Measurements from ENCODE around the gene RBP2.

Gene RBP2

GRCh38 chr3:139440639-139441556, 35.4 kb downstream of the RBP2 start:
- H3K27me3 Mint-ChIP-seq (ENCODE audit: low read depth, poor library complexity): peaks cover 6% of the 10 kb centered on the region
- no peak overlapping the region for H3K4me3 Mint-ChIP-seq
- H3K9me3 Mint-ChIP-seq: no peaks in the 10 kb centered on the region
- no peak overlapping the region for H3K27ac Mint-ChIP-seq
- peaks cover 15% of the 10 kb centered on the region for H3K36me3 Mint-ChIP-seq (ENCODE audit: low read depth)
- H3K4me1 Mint-ChIP-seq: peaks cover 12% of the 10 kb centered on the region
- DNase-seq: no peak
- TF ChIP-seq, protein P1, sequence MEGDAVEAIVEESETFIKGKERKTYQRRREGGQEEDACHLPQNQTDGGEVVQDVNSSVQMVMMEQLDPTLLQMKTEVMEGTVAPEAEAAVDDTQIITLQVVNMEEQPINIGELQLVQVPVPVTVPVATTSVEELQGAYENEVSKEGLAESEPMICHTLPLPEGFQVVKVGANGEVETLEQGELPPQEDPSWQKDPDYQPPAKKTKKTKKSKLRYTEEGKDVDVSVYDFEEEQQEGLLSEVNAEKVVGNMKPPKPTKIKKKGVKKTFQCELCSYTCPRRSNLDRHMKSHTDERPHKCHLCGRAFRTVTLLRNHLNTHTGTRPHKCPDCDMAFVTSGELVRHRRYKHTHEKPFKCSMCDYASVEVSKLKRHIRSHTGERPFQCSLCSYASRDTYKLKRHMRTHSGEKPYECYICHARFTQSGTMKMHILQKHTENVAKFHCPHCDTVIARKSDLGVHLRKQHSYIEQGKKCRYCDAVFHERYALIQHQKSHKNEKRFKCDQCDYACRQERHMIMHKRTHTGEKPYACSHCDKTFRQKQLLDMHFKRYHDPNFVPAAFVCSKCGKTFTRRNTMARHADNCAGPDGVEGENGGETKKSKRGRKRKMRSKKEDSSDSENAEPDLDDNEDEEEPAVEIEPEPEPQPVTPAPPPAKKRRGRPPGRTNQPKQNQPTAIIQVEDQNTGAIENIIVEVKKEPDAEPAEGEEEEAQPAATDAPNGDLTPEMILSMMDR (IDR thresholded peaks at IDR 0.05): no peak

DNA sequence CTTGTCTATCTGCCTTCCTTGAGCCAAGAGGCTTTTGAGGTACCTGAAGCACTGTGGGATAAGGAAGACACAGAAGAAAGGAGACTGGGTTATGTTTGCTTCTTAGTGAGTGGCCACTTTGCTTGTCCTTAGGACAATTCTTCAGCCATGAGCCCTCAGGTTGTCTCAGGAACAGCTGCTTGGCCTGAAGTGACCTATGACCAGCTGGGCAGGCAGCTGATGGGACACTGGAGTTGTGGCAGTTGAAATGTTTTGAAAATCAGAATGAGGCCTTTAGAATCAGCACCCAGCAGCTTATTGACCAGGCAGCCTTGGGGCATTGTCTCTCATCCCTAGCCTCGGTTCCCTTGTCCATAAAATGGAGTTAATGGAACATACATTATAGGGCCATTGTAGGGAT, 37.0 kb downstream of the RBP2 start:
- peaks cover 6% of the 10 kb centered on the region for H3K27me3 Mint-ChIP-seq (ENCODE audit: low read depth, poor library complexity)
- peaks cover 12% of the 10 kb centered on the region for H3K36me3 Mint-ChIP-seq (ENCODE audit: low read depth)
- no peak overlapping the region for H3K27ac Mint-ChIP-seq
- DNase-seq: no peak
- H3K4me3 Mint-ChIP-seq: no peak overlapping the region
- TF ChIP-seq, protein P1 (IDR thresholded peaks at IDR 0.05): no peak
- H3K9me3 Mint-ChIP-seq: no peaks in the 10 kb centered on the region
- peaks cover 12% of the 10 kb centered on the region for H3K4me1 Mint-ChIP-seq

DNA sequence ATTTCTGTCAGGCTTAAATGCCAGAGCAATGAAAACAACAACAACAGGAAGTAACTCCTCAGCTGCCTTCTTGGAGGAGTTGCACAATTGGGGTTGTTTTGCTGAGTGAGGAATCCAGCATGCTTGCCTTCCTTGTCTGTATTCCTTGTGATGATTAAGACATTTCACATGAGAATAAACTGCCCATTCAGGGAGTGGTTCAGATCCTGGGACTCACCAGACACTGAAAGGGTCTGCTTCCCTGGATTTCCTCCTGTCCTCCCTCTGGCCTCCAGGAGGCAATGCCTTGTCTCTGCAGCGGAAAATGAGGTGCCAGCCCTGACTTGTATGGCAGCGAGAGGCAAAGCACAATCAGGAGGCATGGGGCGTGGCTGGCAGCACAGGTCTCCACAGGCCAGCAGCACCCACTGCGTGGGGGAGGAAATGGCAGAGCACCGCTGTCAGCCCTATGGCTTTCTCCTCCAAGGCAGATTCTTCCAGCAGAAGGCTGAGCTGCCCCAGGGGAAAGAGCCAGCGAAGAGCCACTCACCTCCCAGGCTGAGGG, 41.5 kb downstream of the RBP2 start:
- H3K27me3 Mint-ChIP-seq (ENCODE audit: low read depth, poor library complexity): peaks cover 9% of the 10 kb centered on the region
- DNase-seq: no peak
- H3K36me3 Mint-ChIP-seq (ENCODE audit: low read depth): peaks cover 36% of the 10 kb centered on the region
- H3K4me1 Mint-ChIP-seq: peaks cover 16% of the 10 kb centered on the region
- peaks cover 11% of the 10 kb centered on the region for H3K9me3 Mint-ChIP-seq
- H3K27ac Mint-ChIP-seq: no peak overlapping the region
- no peak overlapping the region for H3K4me3 Mint-ChIP-seq
- TF ChIP-seq, protein P1 (IDR thresholded peaks at IDR 0.05): no peak

DNA sequence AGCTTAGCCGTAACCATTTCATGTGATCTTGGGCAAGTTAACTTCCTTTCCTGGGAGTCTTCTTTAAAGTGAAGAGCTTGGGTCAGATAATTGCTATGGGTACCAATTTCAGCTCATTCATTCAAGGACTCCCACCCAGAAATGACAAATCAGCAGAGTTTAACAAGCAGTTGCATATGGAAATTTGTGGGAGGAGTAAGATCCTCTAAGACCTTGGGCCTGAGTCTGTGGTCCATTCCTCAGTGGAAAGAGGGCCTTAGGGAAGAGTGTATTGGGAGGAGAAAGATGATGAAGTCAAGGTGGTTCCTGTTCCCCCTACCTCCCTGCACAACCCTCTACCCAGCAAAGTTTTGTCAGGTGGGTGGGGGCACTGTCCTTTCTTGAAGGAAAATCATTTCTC, 42.1 kb downstream of the RBP2 start:
- no peak for DNase-seq
- Mint-ChIP-seq H3K4me3 (no peak overlapping the region), H3K4me1 (peaks cover 11% of the 10 kb centered on the region), H3K27me3 (ENCODE audit: low read depth, poor library complexity) (peaks cover 9% of the 10 kb centered on the region), H3K9me3 (peaks cover 11% of the 10 kb centered on the region), H3K27ac (peak overlapping the region; percentile 17), H3K36me3 (ENCODE audit: low read depth) (peaks cover 36% of the 10 kb centered on the region)
- TF ChIP-seq, protein P1 (IDR thresholded peaks at IDR 0.05): no peak

GRCh38 chr3:139433089-139433488, 43.2 kb downstream of the RBP2 start:
- Mint-ChIP-seq H3K27ac (no peak overlapping the region), H3K27me3 (ENCODE audit: low read depth, poor library complexity) (peaks cover 13% of the 10 kb centered on the region), H3K4me3 (no peak overlapping the region), H3K36me3 (ENCODE audit: low read depth) (peaks cover 31% of the 10 kb centered on the region), H3K4me1 (peaks cover 22% of the 10 kb centered on the region), H3K9me3 (peaks cover 11% of the 10 kb centered on the region)
- TF ChIP-seq, protein P1 (IDR thresholded peaks at IDR 0.05): no peak
- no peak for DNase-seq

Measured in nephron progenitor cell (in vitro differentiated cells).